KMS-11 (cell line): Measurements from ENCODE around the gene ADGRV1.

Experiments used
- H2AFZ ChIP-seq: fragments of 200-600 bp; sonication (generic); 2 replicates; pipeline ENCODE4 v1.6.1; 2016; ENCODE audit warnings: antibody characterized with exemption, mixed run types, low read depth
- H3K27ac ChIP-seq: fragments of 200-600 bp; sonication (generic); 2 replicates; pipeline ENCODE4 v1.6.1; 2016; ENCODE audit warnings: mild to moderate bottlenecking, mixed run types
- H3K27me3 ChIP-seq: fragments of 200-600 bp; sonication (generic); 2 replicates; pipeline ENCODE4 v1.6.1; 2017; ENCODE audit warnings: mild to moderate bottlenecking, low read depth, mixed run types, moderate library complexity; ENCODE audit not compliant: insufficient read depth
- H3K36me3 ChIP-seq: fragments of 200-600 bp; sonication (generic); 2 replicates; pipeline ENCODE4 v1.6.1; 2017; ENCODE audit warnings: mild to moderate bottlenecking, mixed run types; ENCODE audit not compliant: insufficient read depth
- H3K4me1 ChIP-seq: fragments of 200-600 bp; sonication (generic); 2 replicates; pipeline ENCODE4 v1.6.1; 2016; ENCODE audit warnings: mild to moderate bottlenecking, low read depth, mixed run types; ENCODE audit not compliant: poor library complexity, severe bottlenecking
- H3K4me2 ChIP-seq: fragments of 200-600 bp; sonication (generic); 2 replicates; pipeline ENCODE4 v1.7.0; 2016; ENCODE audit warnings: mild to moderate bottlenecking, mixed run types
- H3K4me3 ChIP-seq: fragments of 200-600 bp; sonication (generic); IDR thresholded peaks from 2 replicates; pipeline ENCODE4 v1.6.1; 2017; ENCODE audit warnings: low read depth, low read length, mixed read lengths; ENCODE audit not compliant: insufficient read depth
- H3K79me2 ChIP-seq: fragments of 200-600 bp; sonication (generic); 2 replicates; pipeline ENCODE4 v1.6.1; 2016; ENCODE audit warnings: low read depth, mixed run types; ENCODE audit not compliant: insufficient read depth
- H3K9ac ChIP-seq: fragments of 200-600 bp; sonication (generic); 2 replicates; pipeline ENCODE4 v1.6.1; 2016; ENCODE audit warnings: mild to moderate bottlenecking, mixed run types
- H4K20me1 ChIP-seq: fragments of 200-600 bp; sonication (generic); 2 replicates; pipeline ENCODE4 v1.6.1; 2016; ENCODE audit warnings: mild to moderate bottlenecking, mixed run types; ENCODE audit not compliant: insufficient read depth
- TF ChIP-seq, protein P1 (sequence below): fragments of 200-600 bp; sonication (generic); conservative IDR thresholded peaks from 2 replicates; pipeline ENCODE4 v1.6.1; 2017; ENCODE audit warnings: low read depth, mild to moderate bottlenecking, antibody characterized with exemption, low read length, moderate library complexity, mixed read lengths

The ADGRV1 gene

DNA sequence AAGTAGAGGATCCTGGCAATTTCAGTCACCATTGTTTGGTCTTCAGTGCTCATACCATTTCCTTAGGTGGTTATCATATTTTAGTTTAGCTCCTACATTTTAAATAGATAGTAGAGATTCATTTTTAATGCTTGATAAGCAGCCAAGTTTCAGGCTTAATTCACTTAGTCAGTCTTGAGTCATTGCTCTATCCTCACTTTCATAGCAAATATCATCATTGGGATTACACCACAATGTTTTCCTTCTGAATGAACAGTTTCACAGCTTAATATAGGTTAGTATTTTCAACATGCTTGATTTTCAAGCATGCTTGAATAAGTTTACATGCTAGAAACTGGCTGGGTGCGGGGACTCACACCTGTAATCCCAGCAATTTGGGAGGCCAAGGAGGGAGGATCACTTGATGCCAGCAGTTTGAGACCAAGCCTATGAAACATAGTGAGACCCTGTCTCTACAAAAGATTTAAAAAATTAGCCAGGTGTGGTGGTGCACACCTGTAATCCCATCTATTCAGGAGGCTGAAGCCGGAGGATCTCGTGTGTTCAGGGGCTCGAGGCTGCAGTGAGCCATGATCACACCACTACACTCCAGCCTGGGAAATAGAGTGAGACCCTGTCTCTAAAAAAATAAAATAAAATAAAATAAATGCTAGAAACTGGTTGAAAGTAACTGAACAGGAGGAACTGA, 339.9 kb downstream of the ADGRV1 start:
- Histone ChIP-seq H3K36me3 (no peaks in the 10 kb centered on the region), H3K4me1 (no peaks in the 10 kb centered on the region), H2AFZ (no peak overlapping the region), H3K27me3 (no peaks in the 10 kb centered on the region), H3K9ac (no peak overlapping the region), H4K20me1 (no peaks in the 10 kb centered on the region), H3K4me3 (no peak overlapping the region), H3K27ac (no peak overlapping the region), H3K79me2 (no peaks in the 10 kb centered on the region), H3K4me2 (no peak overlapping the region)
- TF ChIP-seq, protein P1, sequence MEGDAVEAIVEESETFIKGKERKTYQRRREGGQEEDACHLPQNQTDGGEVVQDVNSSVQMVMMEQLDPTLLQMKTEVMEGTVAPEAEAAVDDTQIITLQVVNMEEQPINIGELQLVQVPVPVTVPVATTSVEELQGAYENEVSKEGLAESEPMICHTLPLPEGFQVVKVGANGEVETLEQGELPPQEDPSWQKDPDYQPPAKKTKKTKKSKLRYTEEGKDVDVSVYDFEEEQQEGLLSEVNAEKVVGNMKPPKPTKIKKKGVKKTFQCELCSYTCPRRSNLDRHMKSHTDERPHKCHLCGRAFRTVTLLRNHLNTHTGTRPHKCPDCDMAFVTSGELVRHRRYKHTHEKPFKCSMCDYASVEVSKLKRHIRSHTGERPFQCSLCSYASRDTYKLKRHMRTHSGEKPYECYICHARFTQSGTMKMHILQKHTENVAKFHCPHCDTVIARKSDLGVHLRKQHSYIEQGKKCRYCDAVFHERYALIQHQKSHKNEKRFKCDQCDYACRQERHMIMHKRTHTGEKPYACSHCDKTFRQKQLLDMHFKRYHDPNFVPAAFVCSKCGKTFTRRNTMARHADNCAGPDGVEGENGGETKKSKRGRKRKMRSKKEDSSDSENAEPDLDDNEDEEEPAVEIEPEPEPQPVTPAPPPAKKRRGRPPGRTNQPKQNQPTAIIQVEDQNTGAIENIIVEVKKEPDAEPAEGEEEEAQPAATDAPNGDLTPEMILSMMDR: no peak

DNA sequence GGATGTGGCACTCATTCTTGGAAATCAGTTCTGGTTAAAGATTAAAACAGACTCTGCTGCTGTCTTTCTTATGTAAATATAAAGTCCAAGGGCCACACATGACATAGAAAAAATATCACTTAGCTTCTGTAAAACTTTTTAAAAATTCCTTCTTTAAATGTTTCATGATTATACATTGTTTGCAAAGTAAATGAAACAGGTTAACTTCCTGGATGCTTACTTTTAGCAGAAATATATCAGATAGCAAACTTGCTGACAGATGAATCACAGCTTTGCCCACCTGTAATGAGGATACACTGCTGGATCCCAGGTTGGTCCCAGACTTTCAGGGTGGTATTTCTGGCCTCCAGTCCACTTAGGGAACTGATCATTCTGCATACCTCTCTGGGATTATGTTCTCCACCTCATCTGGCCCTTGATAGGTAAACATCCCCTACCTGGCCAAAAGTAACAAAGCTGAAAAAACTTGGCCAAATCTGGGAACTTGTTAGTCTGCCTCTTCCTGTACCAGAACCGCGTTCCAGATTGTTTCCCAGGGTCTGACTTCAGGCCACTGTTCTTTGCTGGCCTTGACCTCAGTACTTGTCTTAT, 340.5 kb downstream of the ADGRV1 start:
- no peaks in the 10 kb centered on the region for H3K4me1 ChIP-seq
- no peak overlapping the region for H3K27ac ChIP-seq
- no peak overlapping the region for H3K9ac ChIP-seq
- no peaks in the 10 kb centered on the region for H3K36me3 ChIP-seq
- H3K4me3 ChIP-seq: no peak overlapping the region
- H3K27me3 ChIP-seq: no peaks in the 10 kb centered on the region
- H3K79me2 ChIP-seq: no peaks in the 10 kb centered on the region
- no peaks in the 10 kb centered on the region for H4K20me1 ChIP-seq
- no peak overlapping the region for H3K4me2 ChIP-seq
- H2AFZ ChIP-seq: no peak overlapping the region
- TF ChIP-seq, protein P1: no peak

DNA sequence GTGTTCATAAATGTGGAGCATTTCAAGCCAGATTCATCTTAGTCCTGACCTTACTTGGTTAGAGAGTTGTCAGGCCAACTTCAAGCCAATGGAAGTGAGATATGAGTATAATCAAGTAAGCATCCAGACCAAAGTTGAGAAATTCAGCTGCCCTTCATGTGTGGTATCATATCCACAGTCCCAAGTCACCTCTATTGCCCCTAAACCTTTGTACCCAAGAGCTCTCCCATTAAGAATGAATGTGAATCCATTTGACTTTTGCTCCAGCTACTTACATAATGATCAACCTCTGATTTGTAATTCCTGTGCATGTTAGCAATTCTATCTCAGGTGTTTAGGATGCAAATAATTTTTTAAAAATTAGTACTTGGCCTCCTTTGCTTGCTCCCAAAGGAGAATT, 342.7 kb downstream of the ADGRV1 start:
- no peaks in the 10 kb centered on the region for H3K36me3 ChIP-seq
- H3K27ac ChIP-seq: no peak overlapping the region
- H4K20me1 ChIP-seq: no peaks in the 10 kb centered on the region
- H2AFZ ChIP-seq: no peak overlapping the region
- H3K27me3 ChIP-seq: no peaks in the 10 kb centered on the region
- H3K9ac ChIP-seq: no peak overlapping the region
- no peaks in the 10 kb centered on the region for H3K4me1 ChIP-seq
- no peak overlapping the region for H3K4me2 ChIP-seq
- TF ChIP-seq, protein P1: no peak
- no peaks in the 10 kb centered on the region for H3K79me2 ChIP-seq
- no peak overlapping the region for H3K4me3 ChIP-seq

DNA sequence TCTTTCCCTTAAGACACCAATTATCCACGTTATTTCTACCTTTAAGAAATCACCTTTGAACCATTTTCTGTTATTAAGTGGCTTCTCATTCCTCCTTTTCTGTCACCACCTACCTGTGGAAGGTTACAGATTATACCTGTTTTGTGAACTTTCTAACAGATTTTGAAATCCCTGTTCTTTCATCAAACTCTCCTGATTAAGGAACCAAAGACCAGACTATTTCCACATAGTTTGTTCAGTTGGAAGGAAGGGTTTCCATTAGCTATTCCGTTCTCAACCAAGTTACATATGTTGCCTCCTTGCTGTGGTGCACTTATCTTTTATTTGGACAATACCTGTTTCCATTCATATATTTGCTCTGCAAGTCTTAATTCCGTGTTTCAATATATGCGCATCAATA, 343.6 kb downstream of the ADGRV1 start:
- Histone ChIP-seq H2AFZ (no peak overlapping the region), H4K20me1 (no peaks in the 10 kb centered on the region), H3K4me3 (no peak overlapping the region), H3K4me1 (no peaks in the 10 kb centered on the region), H3K9ac (no peak overlapping the region), H3K79me2 (no peaks in the 10 kb centered on the region), H3K27ac (no peak overlapping the region), H3K27me3 (no peaks in the 10 kb centered on the region), H3K4me2 (no peak overlapping the region), H3K36me3 (no peaks in the 10 kb centered on the region)
- TF ChIP-seq, protein P1: no peak
